ENCODE measurements around the gene SLC25A33. TPM values are rescaled to one million over a fixed set of nuclear protein-coding genes. Genes with fewer than 3 reads are reported as not detected.

Gene SLC25A33
- total RNA-seq, 1 donor from 2014 or later: 3.8 TPM

Other genes starting within 250 kb of the SLC25A33 start
- 13.1 TPM for gene SPSB1, start 246.6 kb upstream of the SLC25A33 start, total RNA-seq
- 20.8 TPM for gene TMEM201, start 49.4 kb downstream of the SLC25A33 start, total RNA-seq
- 3.4 TPM for gene PIK3CD, start 112.3 kb downstream of the SLC25A33 start, total RNA-seq

Data from left ventricle myocardium superior (tissue), 1 donor.